CD1c-positive myeloid dendritic cell (primary cell): ENCODE results near the gene CD151.

ENCODE experiments used
- DNase-seq: peaks from one replicate; pipeline ENCODE4 v3.0.0-alpha.2; 2016; ENCODE audit errors: extremely low spot score

Gene CD151

DNA sequence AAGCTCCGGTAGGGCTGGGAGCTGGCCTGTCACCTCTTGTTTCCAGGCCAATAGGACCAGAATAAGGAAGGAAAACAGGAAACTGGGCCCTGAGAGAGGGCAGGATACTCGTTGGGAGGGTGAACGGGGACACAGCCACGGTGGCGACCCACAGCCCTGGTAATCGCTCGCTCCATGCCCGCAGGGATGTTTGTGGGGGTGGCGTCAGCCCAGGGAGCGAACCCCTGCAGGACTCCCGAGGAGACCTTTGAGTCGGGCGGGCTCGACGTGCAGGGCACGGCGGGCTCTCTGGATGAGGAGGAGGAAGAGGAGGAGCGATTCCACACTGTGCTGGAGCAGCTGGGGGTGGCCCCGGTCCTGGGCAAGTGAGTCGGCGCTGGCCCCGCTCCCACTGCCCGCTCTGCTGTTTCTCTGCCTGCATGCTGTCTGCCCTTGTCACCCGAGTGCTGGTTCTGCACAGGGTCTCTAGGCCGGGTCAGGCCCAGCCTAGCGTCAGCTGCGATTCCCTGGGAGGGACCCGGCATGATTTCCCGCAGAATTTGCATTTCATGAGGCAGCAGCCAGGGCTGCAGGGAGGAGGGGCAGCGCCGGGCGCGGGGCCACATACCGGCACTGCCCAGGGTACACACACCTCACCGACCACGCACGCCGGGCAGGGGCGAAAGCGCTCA is 3.4 kb upstream of the CD151 start:
- peak; percentile 53 for DNase-seq

DNA sequence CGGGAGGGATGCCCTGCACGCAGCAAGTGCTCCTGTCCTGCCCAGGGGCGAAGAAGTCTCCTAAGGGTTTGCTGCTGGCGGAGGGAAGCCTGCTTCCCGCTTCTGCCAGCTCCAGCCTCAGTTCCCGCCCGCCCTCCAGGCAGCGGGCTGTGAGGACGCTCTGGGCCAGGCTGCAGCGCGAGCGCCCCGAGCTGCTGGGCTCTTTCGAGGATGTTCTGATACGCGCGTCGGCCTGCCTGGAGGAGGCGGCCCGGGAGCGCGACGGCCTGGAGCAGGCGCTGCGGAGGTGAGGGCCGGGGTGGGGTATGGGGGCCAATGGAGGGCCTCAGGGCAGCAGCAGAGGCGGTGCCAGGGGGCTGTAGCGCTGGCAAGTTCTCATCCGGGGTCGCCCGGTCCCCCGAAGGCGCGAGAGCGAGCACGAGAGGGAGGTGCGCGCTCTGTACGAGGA is 2.9 kb upstream of the CD151 start:
- DNase-seq, result no peak

DNA sequence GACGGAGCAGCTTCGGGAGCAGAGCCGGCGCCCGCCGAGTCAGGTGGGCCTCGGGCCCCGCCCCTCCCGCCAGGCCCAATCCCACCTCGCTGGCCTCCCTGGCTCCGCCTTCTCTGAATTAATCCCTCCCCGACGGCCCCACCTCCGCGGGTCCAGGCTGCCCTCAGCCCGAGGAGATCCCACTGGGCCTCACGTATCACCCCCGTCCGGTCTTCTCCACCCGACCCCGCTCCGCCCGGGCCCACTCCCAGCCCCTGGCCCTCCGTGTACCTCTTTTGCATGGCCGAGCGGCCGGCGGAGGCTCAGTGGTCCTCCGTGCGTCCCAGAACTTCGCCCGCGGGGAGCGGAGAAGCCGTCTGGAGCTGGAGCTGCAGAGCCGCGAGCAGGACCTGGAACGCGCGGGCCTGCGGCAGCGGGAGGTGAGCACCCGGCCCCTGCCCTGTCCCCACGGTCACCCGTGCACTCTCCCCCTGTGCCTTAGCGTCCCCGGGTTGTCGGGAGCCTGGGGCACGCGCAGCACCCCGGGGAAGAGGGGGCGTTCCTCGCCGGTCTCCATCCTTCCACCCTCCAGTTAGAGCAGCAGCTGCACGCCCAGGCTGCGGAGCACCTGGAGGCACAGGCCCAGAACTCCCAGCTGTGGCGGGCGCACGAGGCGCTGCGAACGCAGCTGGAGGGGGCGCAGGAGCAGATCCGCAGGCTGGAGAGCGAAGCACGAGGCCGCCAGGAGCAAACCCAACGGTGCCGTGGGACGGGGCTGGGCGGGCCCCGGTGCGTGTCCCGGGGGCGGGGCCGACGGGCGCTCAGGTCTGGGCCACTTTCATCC is 2.2 kb upstream of the CD151 start:
- DNase-seq, result peak; percentile 58

DNA sequence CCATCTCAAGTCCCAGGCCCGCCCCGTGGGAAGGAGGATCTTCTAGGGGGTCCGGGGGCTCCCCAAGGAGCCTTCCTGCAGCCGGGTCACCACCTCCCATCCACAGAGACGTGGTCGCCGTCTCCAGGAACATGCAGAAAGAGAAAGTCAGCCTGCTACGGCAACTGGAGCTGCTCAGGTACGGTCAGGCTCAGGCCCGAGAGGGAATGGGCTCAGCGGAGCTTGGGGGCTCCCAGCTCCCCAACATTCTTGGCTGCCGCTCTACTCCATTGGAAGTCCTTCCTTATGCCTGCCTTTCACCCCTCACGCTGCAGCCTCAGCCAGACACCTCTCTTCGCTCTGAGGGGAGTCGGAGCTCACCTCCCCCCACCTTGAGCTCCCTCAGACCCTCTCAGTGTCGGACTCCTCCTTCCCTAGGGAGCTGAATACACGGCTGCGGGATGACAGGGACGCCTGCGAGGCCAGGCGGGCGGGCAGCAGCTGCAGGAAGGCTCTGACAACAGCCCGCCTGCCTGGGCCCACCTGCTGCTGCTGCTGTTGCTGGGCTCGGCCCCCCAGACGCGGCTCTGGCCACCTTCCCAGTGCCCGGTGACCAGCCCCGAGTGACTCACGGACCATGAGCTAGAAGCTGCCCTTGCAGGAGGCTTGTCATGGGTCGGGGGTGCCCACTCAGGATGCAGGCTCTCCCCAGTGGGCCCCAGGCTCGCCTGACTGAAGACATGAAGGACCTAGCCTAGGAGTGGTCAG is 1.5 kb upstream of the CD151 start:
- no peak for DNase-seq

DNA sequence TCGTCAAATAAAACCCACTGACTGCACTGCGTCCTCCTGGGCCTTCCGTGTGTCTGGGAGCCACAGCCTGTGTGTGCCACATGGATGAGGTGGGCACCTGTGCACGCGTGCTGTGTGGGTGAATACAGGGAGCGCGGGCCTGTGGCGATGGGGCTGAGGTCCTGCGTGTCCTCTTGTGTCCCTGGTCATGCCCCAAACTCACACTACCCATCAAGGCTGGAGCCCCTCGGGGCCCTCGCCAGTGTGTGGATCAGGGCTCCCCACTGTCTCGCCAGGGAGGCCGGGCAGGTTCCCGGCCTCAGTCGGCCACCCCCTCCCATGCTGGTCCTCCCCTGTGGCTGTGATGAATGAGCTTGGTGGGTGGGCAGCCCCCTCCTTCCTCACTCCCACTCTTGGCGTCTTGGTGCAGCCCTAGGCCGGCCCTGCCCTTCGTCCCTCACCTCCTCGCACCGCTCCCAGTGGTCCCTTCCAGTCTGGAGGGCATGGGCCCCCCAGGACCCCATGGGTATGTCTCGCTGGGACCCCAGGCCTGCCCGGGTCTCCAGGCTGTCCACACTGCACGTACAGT is 707 bp upstream of the CD151 start:
- no peak for DNase-seq

DNA sequence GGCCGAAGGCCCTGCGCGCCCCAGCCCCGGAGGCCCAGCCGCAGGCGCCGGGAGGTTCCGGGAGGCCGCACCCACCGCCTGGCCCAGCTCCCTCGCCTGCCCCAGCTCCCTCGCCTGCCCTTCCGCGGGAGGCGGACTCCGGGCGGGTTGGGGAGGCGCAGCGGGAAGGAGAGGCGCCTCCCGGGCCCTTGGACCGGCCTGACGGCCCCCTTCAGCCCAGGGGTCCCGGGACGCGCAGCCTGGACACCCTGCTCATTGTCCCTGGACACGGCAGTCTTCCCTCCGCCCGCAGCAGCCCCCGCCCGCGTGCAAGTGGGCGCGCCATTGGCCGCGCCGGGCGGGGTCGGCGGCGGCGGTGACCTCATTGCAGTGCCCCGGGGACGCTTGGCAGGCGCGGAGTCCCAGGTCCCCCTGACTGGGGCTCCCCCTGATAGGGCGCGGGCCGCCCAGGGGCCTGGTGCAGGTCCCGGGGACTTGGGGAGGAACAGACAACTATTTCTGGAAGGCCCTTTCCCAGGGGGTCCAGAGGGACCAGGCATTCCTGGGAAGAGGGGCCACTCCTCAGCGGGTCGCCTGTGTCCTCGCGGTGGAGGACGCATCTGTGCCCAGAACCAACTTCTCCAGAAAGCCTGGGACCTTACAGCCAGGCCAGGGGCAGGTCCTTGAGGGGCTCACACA is 501 bp downstream of the CD151 start:
- DNase-seq, result peak; percentile 69

DNA sequence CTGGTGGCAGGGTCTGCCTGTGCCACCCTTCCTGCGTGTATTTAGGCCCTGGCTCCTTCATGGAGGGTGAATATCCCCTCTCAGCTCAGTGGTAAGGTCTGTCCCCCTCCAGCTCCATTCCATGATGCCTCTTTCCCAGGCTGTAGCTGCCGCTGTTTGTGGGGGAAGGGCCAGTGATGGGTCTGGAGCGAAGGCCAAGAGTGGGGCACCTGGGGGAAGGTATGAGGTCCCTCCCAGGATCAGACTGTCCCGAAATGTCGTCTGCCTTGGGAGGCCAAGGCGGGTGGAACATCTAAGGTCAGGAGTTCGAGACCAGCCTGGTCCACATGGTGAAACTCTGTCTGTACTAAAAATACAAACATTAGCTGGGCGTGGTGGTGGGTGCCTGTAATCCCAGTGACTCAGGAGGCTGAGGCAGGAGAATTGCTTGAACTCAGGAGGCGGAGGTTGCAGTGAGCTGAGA is 1.1 kb downstream of the CD151 start:
- no peak for DNase-seq

DNA sequence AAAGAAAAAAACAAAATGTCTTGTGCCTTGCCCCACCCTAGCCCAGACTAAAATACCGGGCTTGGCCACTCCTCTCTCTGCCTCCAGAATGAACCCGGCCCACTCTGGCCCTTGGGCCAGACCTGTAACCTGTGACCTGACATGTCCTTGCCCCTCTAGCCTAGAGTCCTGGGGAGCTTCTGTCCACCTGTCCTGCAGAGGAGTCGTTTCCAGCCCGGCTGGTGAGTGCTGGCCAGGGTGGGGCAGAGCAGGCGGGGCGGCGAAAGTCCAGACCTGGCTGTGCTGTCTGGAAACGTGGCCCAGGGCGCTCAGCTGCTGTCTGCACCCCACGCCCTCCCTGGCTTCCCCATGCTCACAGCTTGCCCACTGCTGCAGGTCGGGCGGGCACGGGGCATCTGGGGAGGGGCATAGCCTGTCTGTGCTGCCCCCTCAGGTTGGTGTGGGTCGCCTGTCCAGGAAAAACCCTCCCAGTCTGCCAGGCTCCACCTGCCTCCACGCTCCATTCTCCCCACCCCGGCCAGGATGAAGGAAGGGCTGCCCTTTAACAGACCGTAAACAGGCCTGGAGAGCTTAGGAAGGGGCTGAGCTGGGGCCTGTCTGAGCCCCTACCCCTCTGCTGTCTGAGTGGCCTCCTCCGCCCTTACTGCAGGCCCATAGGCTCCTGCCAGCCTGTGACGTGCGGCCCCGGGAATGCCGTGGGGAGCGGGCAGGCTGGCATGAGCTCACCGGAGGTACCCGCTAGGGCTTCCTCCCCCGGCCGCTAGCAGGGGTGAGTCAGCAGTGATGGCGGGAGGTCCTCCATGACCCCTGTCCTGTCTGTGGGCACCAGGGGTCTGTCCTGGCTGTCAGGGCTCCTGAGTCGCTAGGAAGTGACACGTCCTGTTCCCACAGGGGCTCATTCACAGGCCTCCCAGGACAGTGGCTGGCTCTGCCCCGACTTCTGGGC is 1.9 kb downstream of the CD151 start:
- DNase-seq, result peak; percentile 57

DNA sequence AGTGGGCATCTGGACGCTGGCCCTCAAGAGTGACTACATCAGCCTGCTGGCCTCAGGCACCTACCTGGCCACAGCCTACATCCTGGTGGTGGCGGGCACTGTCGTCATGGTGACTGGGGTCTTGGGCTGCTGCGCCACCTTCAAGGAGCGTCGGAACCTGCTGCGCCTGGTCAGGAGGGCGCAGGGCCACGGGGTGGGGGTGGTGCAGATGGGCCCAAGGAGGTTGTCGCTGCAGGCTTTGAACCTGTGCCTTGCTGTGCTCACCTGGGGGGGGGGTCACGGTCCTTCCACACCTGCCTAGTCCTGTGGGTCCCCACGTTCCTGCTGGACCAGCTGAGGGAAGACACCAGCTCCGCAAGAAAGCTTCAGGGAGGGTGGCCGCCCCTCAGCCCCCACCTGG is 3.5 kb downstream of the CD151 start:
- no peak for DNase-seq

DNA sequence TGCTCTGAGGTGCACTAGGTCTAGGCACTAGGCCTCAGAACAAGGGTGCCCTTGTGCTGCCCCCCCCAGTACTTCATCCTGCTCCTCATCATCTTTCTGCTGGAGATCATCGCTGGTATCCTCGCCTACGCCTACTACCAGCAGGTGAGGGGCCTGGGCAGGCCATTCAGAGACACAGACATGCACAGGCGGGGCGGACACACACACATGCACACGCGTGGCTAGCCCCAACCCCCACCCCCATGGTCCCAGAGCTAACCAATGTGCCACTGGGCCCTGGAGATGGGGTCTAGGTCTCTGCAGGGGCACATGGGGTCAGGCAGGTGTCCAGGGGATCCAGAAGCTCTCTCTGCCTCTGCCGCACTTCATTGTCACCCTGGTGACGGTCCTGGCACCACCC is 3.9 kb downstream of the CD151 start:
- DNase-seq, result no peak

DNA sequence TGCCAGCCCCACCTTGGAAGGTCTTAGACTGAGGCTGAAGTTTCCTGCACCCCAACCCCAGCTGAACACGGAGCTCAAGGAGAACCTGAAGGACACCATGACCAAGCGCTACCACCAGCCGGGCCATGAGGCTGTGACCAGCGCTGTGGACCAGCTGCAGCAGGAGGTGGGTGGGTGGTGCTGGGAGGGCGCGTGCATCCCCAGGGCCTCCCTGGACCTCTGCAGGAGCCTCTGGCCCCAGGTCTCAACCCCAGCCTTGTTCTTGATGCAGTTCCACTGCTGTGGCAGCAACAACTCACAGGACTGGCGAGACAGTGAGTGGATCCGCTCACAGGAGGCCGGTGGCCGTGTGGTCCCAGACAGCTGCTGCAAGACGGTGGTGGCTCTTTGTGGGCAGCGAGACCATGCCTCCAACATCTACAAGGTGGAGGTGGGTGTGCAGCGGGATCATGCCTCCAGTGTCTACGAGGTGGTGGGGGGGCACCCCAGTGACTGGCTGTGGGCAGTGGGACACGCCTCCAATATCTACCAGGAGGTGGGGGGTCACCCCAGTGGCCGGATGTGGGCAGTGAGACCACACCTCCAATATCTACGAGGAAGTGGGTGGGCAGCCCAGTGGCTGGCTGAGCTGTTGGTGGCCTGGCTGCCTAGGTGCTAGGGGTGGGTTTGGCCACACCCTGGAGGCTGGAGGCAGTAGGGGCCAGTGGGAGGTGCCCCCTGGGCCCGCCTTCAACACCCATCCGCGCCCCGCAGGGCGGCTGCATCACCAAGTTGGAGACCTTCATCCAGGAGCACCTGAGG is 4.6 kb downstream of the CD151 start:
- DNase-seq, result no peak

DNA sequence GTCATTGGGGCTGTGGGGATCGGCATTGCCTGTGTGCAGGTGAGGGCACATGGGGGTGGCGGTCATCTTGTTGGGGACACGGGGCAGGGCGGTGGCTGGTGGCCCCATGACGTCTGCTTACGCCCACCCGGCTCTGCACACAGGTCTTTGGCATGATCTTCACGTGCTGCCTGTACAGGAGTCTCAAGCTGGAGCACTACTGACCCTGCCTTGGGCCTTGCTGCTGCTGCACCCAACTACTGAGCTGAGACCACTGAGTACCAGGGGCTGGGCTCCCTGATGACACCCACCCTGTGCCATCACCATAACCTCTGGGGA is 5.2 kb downstream of the CD151 start:
- DNase-seq, result no peak

DNA sequence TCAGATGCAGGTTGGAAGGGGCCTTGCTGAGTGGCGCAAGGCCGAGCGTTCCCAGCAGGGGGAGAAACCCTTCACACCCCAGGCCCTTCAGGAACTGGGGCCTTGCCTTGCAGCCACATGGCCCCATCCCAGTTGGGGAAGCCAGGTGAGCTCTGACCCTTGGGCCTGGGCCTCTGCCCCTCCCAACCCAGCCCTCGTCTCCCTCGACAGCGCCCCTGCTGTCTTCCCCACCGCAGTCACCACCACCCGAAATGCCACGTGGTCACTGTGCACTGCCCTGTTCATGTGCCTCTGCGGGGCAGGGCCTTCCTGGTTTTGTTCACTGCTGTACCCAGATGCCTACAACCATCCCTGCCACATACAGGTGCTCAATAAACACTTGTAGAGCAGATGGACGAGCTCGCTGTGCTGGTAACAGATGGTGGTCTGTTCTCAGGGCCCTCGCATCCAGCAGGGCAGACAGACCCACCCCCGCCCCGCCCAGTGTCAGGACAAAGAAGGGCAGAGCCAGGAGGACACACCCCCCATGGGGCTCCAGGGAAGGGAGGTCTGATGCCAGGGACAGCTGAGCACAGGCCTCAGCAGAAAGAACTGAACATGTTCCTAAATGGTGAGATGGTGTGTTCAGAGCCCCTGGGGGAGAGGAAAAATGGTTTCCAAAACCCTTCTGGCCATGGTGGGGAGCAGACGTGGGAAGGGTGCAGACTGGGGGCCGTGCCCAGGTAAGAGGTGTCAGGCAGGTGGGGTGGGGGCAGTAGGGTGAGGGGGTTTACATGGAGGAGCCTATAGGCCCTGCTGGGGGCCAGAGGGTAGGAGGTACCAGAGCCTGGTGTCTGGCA is 5.9 kb downstream of the CD151 start:
- no peak for DNase-seq

DNA sequence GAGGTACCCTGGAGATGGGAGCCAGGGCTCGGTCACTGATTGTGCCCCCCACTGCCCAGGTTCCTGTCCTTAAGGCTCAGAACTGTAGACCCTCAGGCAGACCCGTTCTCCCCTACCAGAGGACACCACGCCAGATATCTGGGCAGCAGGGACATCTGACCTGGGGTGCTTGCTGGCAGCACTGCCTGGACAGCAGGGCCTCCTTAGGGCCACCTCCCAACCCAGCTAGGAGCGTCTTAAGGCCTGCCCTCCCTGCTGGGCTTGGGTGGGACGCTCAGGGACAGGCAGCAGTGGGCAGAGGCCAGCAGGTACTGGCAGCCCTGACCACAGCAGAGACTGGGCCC is 6.5 kb downstream of the CD151 start:
- DNase-seq, result no peak

DNA sequence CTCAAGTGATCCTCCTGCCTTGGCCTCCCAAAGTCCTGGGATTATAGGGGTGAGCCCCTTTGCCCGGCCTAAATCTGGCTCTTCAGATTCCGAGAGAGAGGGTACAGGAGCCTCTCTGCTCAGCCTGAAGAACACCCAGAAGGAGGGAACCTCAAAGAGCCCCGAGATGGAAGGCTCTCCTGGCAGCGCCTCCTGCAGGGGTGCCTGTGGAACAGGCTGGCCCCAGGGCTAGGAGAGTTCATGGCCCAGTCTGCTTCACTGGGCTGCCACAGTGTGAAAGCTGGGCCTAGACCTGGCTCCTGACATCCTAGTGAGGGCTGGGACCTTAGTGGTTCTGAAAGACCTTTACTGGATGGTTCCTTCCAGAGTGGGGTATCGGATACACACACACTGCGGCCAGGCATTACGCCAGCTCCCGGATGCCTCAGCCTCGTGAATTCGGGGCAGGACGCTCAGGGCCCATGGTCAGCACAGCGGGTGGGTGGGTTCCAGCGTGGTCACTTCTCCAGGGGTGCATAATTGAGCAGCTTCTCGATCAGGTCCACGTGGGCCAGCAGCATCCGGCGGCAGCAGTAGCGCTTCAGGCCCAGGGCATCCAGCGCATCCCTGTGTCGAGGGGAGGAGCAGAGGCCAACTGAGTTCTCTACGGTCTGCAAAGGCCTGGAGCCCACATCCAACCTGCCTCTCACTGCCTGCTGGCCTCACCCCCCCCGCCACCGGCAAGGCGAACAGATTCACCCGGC is 7.3 kb downstream of the CD151 start:
- DNase-seq, result no peak

DNA sequence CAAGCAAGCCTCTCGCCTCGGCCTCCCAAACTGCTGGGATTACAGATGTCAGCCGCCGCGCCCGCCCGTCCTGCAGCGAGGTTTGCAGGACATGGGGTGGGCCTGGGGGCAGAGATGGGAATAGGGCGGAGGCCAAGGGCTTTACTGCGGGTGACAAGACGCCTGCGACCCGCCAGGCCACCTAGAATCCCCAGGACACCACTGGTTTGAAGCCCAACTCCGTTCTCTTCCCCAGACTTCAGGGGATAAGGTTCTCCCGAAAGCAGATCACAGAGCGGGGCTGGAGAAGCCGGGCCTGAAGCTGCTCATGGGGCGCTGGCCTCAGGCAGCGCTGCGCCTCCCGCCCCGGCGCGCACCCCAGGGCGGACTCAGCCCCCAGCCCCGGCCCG is 9.2 kb downstream of the CD151 start:
- DNase-seq, result no peak

DNA sequence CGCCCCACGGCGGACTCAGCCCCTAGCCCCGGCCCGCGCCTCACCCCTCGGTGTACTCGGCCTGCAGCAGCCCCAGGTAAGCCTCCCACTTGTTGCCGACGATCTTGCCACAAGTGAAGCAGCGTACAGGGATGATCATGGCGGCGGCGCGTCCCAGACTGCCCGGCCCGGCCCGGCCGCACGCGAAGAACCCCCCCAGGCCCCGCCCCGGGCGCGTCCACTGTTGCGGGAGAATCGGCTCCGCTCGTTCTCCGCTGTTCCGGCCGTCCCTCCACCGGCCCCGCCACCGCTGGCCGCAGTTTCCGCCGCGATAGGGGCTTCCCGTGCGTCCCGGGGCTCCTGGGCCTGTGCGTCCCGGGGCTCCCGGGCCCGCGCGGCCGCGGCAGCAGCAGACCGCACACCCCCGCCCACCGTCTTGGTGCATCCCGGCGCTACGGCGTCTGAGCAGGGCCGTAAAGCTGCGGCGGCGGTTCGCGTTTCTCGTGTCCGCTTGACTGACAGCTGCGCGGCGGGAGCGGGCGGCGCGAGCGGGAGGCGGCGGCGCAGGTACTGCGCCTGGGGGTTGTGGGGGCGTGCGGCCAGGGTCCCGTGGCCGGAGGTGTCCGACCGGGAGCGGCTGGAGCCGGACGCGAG is 9.7 kb downstream of the CD151 start, which contains the start of the genes POLR2L and TSPAN4:
Gene POLR2L (minus strand): TSS at position 160 of the 633 bp plus-strand sequence. CDS start 21 bp downstream, at position 139.
Gene TSPAN4 (plus strand): TSS at position 483 of the 633 bp plus-strand sequence. CDS start 7,453 bp downstream, outside the sequence.
- DNase-seq, result peak; percentile 93
